T-helper 2 cell treated with Interferon-gamma antibody and Interleukin-4, amounts not matched to agents 5 μg/mL and 100 μg/mL, for 36 hours (primary cell): ENCODE results near the gene TMEM54.
A peak's percentile ranks its signal among the peaks of the same experiment; 100 is the strongest.

Experiments used
- DNase-seq: peaks from one replicate; pipeline ENCODE4 v3.0.0; 2021; ENCODE audit warnings: low spot score
- H3K27ac Mint-ChIP-seq: one replicate; pipeline ENCODE4 v1.8.0; 2021; ENCODE audit warnings: mild to moderate bottlenecking, mixed read lengths
- H3K27me3 Mint-ChIP-seq: one replicate; pipeline ENCODE4 v1.8.0; 2021; ENCODE audit warnings: low read depth, mixed read lengths
- H3K36me3 Mint-ChIP-seq: one replicate; pipeline ENCODE4 v1.8.0; 2021; ENCODE audit warnings: low read depth, mixed read lengths
- H3K4me1 Mint-ChIP-seq: one replicate; pipeline ENCODE4 v1.8.0; 2021; ENCODE audit warnings: low read depth, mixed read lengths
- H3K4me3 Mint-ChIP-seq: one replicate; pipeline ENCODE4 v1.8.0; 2022; ENCODE audit warnings: mild to moderate bottlenecking, moderate library complexity, mixed read lengths
- H3K9me3 Mint-ChIP-seq: one replicate; pipeline ENCODE4 v1.8.0; 2021; ENCODE audit warnings: mixed read lengths

The TMEM54 gene

GRCh38 chr1:32886828-32887414 lies 14.3 kb downstream of the TMEM54 start:
- H3K27me3 Mint-ChIP-seq: peaks cover 66% of the 10 kb centered on the region

GRCh38 chr1:32886004-32886827 lies 15.0 kb downstream of the TMEM54 start, which contains the start of gene HPCA:
Gene HPCA (plus strand): TSS chr1:32886491. CDS start chr1:32888899, 2,408 bp downstream.
- Mint-ChIP-seq H3K9me3 (no peaks in the 10 kb centered on the region), H3K27ac (no peak within 1 kb of the TSS), H3K4me1 (peaks cover 2% of the 10 kb centered on the region), H3K4me3 (no peak within 1 kb of the TSS), H3K27me3 (peaks cover 59% of the 10 kb centered on the region), H3K36me3 (no peaks in the 10 kb centered on the region)
- DNase-seq: peak; percentile 44

More at GRCh38 chr1:32886828-32887414, 14.3 kb downstream of the TMEM54 start:
- DNase-seq: no peak
- Mint-ChIP-seq H3K27ac (no peak overlapping the region), H3K4me1 (peaks cover 2% of the 10 kb centered on the region), H3K4me3 (no peak overlapping the region), H3K36me3 (no peaks in the 10 kb centered on the region), H3K9me3 (no peaks in the 10 kb centered on the region)

GRCh38 chr1:32885676-32886003 lies 15.5 kb downstream of the TMEM54 start:
- Mint-ChIP-seq H3K9me3 (no peaks in the 10 kb centered on the region), H3K36me3 (no peaks in the 10 kb centered on the region), H3K27ac (no peak overlapping the region), H3K4me1 (peaks cover 2% of the 10 kb centered on the region), H3K27me3 (peaks cover 57% of the 10 kb centered on the region), H3K4me3 (no peak overlapping the region)
- no peak for DNase-seq

- DNase-seq: no peak
- Mint-ChIP-seq H3K4me1 (peaks cover 2% of the 10 kb centered on the region), H3K9me3 (no peaks in the 10 kb centered on the region), H3K4me3 (no peak overlapping the region), H3K27ac (no peak overlapping the region), H3K27me3 (peaks cover 49% of the 10 kb centered on the region), H3K36me3 (no peaks in the 10 kb centered on the region)
Observed at GRCh38 chr1:32884726-32885125, 16.5 kb downstream of the TMEM54 start.

- Mint-ChIP-seq H3K4me3 (no peak overlapping the region), H3K27me3 (peaks cover 44% of the 10 kb centered on the region), H3K4me1 (peaks cover 2% of the 10 kb centered on the region), H3K27ac (no peak overlapping the region), H3K36me3 (no peaks in the 10 kb centered on the region), H3K9me3 (no peaks in the 10 kb centered on the region)
- DNase-seq: no peak
Observed at GRCh38 chr1:32884032-32884372, 17.2 kb downstream of the TMEM54 start.

- Mint-ChIP-seq H3K36me3 (no peaks in the 10 kb centered on the region), H3K4me1 (peaks cover 2% of the 10 kb centered on the region), H3K4me3 (no peak overlapping the region), H3K27me3 (peaks cover 42% of the 10 kb centered on the region), H3K27ac (no peak overlapping the region), H3K9me3 (no peaks in the 10 kb centered on the region)
- DNase-seq: no peak
Observed at GRCh38 chr1:32883338-32884031, 17.7 kb downstream of the TMEM54 start.

- Mint-ChIP-seq H3K4me3 (no peak overlapping the region), H3K4me1 (peaks cover 2% of the 10 kb centered on the region), H3K27ac (no peak overlapping the region), H3K27me3 (peaks cover 35% of the 10 kb centered on the region), H3K36me3 (no peaks in the 10 kb centered on the region), H3K9me3 (no peaks in the 10 kb centered on the region)
- DNase-seq: no peak
Observed at GRCh38 chr1:32881871-32882850, 19.0 kb downstream of the TMEM54 start.

GRCh38 chr1:32881291-32881690 lies 19.9 kb downstream of the TMEM54 start:
- H3K27me3 Mint-ChIP-seq: peaks cover 28% of the 10 kb centered on the region
- DNase-seq: no peak
- no peak overlapping the region for H3K4me3 Mint-ChIP-seq
- no peak overlapping the region for H3K27ac Mint-ChIP-seq
- no peaks in the 10 kb centered on the region for H3K9me3 Mint-ChIP-seq
- H3K4me1 Mint-ChIP-seq: peaks cover 2% of the 10 kb centered on the region
- no peaks in the 10 kb centered on the region for H3K36me3 Mint-ChIP-seq

- no peak for DNase-seq
- H3K4me1 Mint-ChIP-seq: no peaks in the 10 kb centered on the region
- peaks cover 20% of the 10 kb centered on the region for H3K27me3 Mint-ChIP-seq
- no peak overlapping the region for H3K4me3 Mint-ChIP-seq
- no peaks in the 10 kb centered on the region for H3K9me3 Mint-ChIP-seq
- no peak overlapping the region for H3K27ac Mint-ChIP-seq
- no peaks in the 10 kb centered on the region for H3K36me3 Mint-ChIP-seq
Observed at GRCh38 chr1:32878637-32879041, 22.6 kb downstream of the TMEM54 start.

GRCh38 chr1:32878183-32878582 lies 23.0 kb downstream of the TMEM54 start:
- Mint-ChIP-seq H3K27me3 (peaks cover 17% of the 10 kb centered on the region), H3K27ac (no peak overlapping the region), H3K4me3 (no peak overlapping the region), H3K4me1 (no peaks in the 10 kb centered on the region), H3K36me3 (no peaks in the 10 kb centered on the region), H3K9me3 (no peaks in the 10 kb centered on the region)
- DNase-seq: no peak

- H3K36me3 Mint-ChIP-seq: no peaks in the 10 kb centered on the region
- H3K27me3 Mint-ChIP-seq: peaks cover 21% of the 10 kb centered on the region
- no peak overlapping the region for H3K4me3 Mint-ChIP-seq
- no peak for DNase-seq
- no peak overlapping the region for H3K27ac Mint-ChIP-seq
- no peaks in the 10 kb centered on the region for H3K9me3 Mint-ChIP-seq
- peaks cover 3% of the 10 kb centered on the region for H3K4me1 Mint-ChIP-seq
Observed at GRCh38 chr1:32877211-32878110, 23.7 kb downstream of the TMEM54 start.

- Mint-ChIP-seq H3K9me3 (no peaks in the 10 kb centered on the region), H3K4me1 (peaks cover 3% of the 10 kb centered on the region), H3K36me3 (no peaks in the 10 kb centered on the region), H3K4me3 (no peak overlapping the region), H3K27me3 (peaks cover 29% of the 10 kb centered on the region), H3K27ac (no peak overlapping the region)
- DNase-seq: peak; percentile 60
Observed at GRCh38 chr1:32876341-32877210, 24.6 kb downstream of the TMEM54 start.
